Spinal cord (tissue), 10 donors: ENCODE measurements around the gene SCGN. TPM values are rescaled to one million over a fixed set of nuclear protein-coding genes. Genes with fewer than 3 reads are reported as not detected.
A peak's percentile ranks its signal among the peaks of the same experiment; 100 is the strongest.

Experiments used
- DNase-seq, 6 donors: peaks; one replicate each; pipeline versions ENCODE4 v3.0.0 to v3.0.0-alpha.2; 2013 to 2015; ENCODE audit warnings: low spot score in 6 of 6, low read depth in 4 of 6
- H3K27ac ChIP-seq: one replicate; pipeline ENCODE4 v1.5.1; 2013; ENCODE audit warnings: low read depth, low read length, control low read depth
- H3K27me3 ChIP-seq: one replicate; pipeline ENCODE4 v1.6.1; 2013; ENCODE audit warnings: low read length; ENCODE audit not compliant: control insufficient read depth, insufficient read depth
- H3K36me3 ChIP-seq: one replicate; pipeline ENCODE4 v1.6.1; 2013; ENCODE audit warnings: low read length; ENCODE audit not compliant: control insufficient read depth, insufficient read depth
- H3K4me1 ChIP-seq: one replicate; pipeline ENCODE4 v1.6.1; 2013; ENCODE audit warnings: low read length; ENCODE audit not compliant: control insufficient read depth, insufficient read depth
- H3K4me3 ChIP-seq: one replicate; pipeline ENCODE4 v1.5.1; 2013; ENCODE audit warnings: low read depth, low read length, control low read depth
- H3K9me3 ChIP-seq: one replicate; pipeline ENCODE4 v1.6.1; 2013; ENCODE audit warnings: low read length; ENCODE audit not compliant: control insufficient read depth, insufficient read depth
- WGBS: methylation state at CpG from one replicate; pipeline ENCODE4 v1.1.5; 2013; ENCODE audit warnings: missing lambda C conversion rate; ENCODE audit not compliant: insufficient coverage; 5-methylcytosine and 5-hydroxymethylcytosine counted together
- polyA plus RNA-seq, 2 donors: library from polyadenylated mRNA; unstranded; fragments of 120-200 nt; gene quantifications; one replicate each; pipeline ENCODE4 v1.2.1, GENCODE V29; 2013; ENCODE audit not compliant: insufficient read length in 2 of 2
- total RNA-seq, 2 donors: library from RNA; depleted of rRNA in 1 of 2; stranded (reverse); fragments of 120-200 nt in 1 of 2; fragments of >200 nt in 1 of 2; gene quantifications; one replicate each; pipeline versions ENCODE4 v1.2.3 to v1.2.4, GENCODE V29; 2013 to 2014
- donor health status: healthy.

Gene SCGN
- total and polyA plus RNA-seq, 4 donors = 1.2 to 2.9 (median 2.2) TPM

- Histone ChIP-seq H3K4me3 (no peak overlapping the region), H3K27me3 (no peaks in the 10 kb centered on the region), H3K36me3 (no peaks in the 10 kb centered on the region), H3K4me1 (no peaks in the 10 kb centered on the region), H3K27ac (no peak overlapping the region), H3K9me3 (no peaks in the 10 kb centered on the region)
- WGBS = 99% methylated on average over 7 of the region's 10 CpGs
- no peak for DNase-seq
Measured at GRCh38 chr6:25709761-25710160, 57.7 kb downstream of the SCGN start.

GRCh38 chr6:25710287-25710686 is 58.3 kb downstream of the SCGN start:
- Histone ChIP-seq H3K27ac (no peak overlapping the region), H3K9me3 (no peaks in the 10 kb centered on the region), H3K4me3 (no peak overlapping the region), H3K36me3 (no peaks in the 10 kb centered on the region), H3K4me1 (no peaks in the 10 kb centered on the region), H3K27me3 (no peaks in the 10 kb centered on the region)
- DNase-seq = no peak
- 94% methylated on average over 4 of the region's 14 CpGs for WGBS

GRCh38 chr6:25713824-25714223 is 61.8 kb downstream of the SCGN start:
- H3K4me1 ChIP-seq = no peaks in the 10 kb centered on the region
- H3K4me3 ChIP-seq = no peak overlapping the region
- no peaks in the 10 kb centered on the region for H3K9me3 ChIP-seq
- H3K27ac ChIP-seq = no peak overlapping the region
- H3K36me3 ChIP-seq = no peaks in the 10 kb centered on the region
- H3K27me3 ChIP-seq = no peaks in the 10 kb centered on the region
- DNase-seq = peak in 2 of 6 donors; percentile 56 to 79
- WGBS = no CpG with 5 or more reads among the region's 1 CpG

GRCh38 chr6:25714765-25715164 is 62.8 kb downstream of the SCGN start:
- Histone ChIP-seq H3K4me3 (no peak overlapping the region), H3K9me3 (no peaks in the 10 kb centered on the region), H3K27ac (no peak overlapping the region), H3K36me3 (no peaks in the 10 kb centered on the region), H3K27me3 (no peaks in the 10 kb centered on the region), H3K4me1 (no peaks in the 10 kb centered on the region)
- DNase-seq = no peak
- WGBS = 54% methylated on average over 3 of the region's 3 CpGs

GRCh38 chr6:25715794-25716193 is 63.8 kb downstream of the SCGN start:
- no peaks in the 10 kb centered on the region for H3K9me3 ChIP-seq
- H3K4me3 ChIP-seq = no peak overlapping the region
- H3K36me3 ChIP-seq = no peaks in the 10 kb centered on the region
- 95% methylated on average over 3 of the region's 4 CpGs for WGBS
- no peak overlapping the region for H3K27ac ChIP-seq
- no peaks in the 10 kb centered on the region for H3K27me3 ChIP-seq
- no peak for DNase-seq
- no peaks in the 10 kb centered on the region for H3K4me1 ChIP-seq

GRCh38 chr6:25717866-25718740 is 66.1 kb downstream of the SCGN start:
- H3K4me3 ChIP-seq = no peak overlapping the region
- no peaks in the 10 kb centered on the region for H3K4me1 ChIP-seq
- no peaks in the 10 kb centered on the region for H3K9me3 ChIP-seq
- H3K27ac ChIP-seq = no peak overlapping the region
- WGBS = no CpG with 5 or more reads among the region's 6 CpGs
- H3K27me3 ChIP-seq = no peaks in the 10 kb centered on the region
- H3K36me3 ChIP-seq = no peaks in the 10 kb centered on the region
- peak in 4 of 6 donors; percentile 31 to 90 (median 65) for DNase-seq

- H3K27ac ChIP-seq = no peak overlapping the region
- no peaks in the 10 kb centered on the region for H3K36me3 ChIP-seq
- no peak overlapping the region for H3K4me3 ChIP-seq
- no peaks in the 10 kb centered on the region for H3K9me3 ChIP-seq
- H3K4me1 ChIP-seq = no peaks in the 10 kb centered on the region
- WGBS = 94% methylated on average over 34 of the region's 37 CpGs
- no peak for DNase-seq
- H3K27me3 ChIP-seq = no peaks in the 10 kb centered on the region
Measured at GRCh38 chr6:25726122-25726911, 74.3 kb downstream of the SCGN start.

- Histone ChIP-seq H3K4me1 (no peaks in the 10 kb centered on the region), H3K27ac (no peak overlapping the region), H3K27me3 (no peaks in the 10 kb centered on the region), H3K9me3 (no peaks in the 10 kb centered on the region), H3K36me3 (no peaks in the 10 kb centered on the region), H3K4me3 (no peak overlapping the region)
- no peak for DNase-seq
- 95% methylated on average over 13 of the region's 14 CpGs for whole genome bisulfite sequencing
Measured at GRCh38 chr6:25727028-25727427, 75.0 kb downstream of the SCGN start.

- H3K4me3 ChIP-seq = no peak overlapping the region
- peaks cover 4% of the 10 kb centered on the region for H3K4me1 ChIP-seq
- no peaks in the 10 kb centered on the region for H3K36me3 ChIP-seq
- H3K27ac ChIP-seq = no peak overlapping the region
- no peak for DNase-seq
- H3K9me3 ChIP-seq = no peaks in the 10 kb centered on the region
- 100% methylated on average over 3 of the region's 3 CpGs for WGBS
- peaks cover 3% of the 10 kb centered on the region for H3K27me3 ChIP-seq
Measured at GRCh38 chr6:25730907-25731306, 78.9 kb downstream of the SCGN start.
